AG10803 (cell line): ENCODE data around the gene CDC14B.
A peak's percentile ranks its signal among the peaks of the same experiment; 100 is the strongest.

Experiments used
- DNase-seq: peaks from one replicate; pipeline ENCODE4 v3.0.0; 2010; ENCODE audit warnings: low read depth
- H3K4me3 ChIP-seq: 2 replicates; pipeline ENCODE4 v1.5.1; 2011; ENCODE audit warnings: mild to moderate bottlenecking, low read length, control low read depth
- CTCF ChIP-seq: conservative IDR thresholded peaks from 2 replicates; pipeline ENCODE4 v1.5.1; 2011; ENCODE audit warnings: mild to moderate bottlenecking, low read length, control low read depth, inconsistent platforms

The CDC14B gene

DNA sequence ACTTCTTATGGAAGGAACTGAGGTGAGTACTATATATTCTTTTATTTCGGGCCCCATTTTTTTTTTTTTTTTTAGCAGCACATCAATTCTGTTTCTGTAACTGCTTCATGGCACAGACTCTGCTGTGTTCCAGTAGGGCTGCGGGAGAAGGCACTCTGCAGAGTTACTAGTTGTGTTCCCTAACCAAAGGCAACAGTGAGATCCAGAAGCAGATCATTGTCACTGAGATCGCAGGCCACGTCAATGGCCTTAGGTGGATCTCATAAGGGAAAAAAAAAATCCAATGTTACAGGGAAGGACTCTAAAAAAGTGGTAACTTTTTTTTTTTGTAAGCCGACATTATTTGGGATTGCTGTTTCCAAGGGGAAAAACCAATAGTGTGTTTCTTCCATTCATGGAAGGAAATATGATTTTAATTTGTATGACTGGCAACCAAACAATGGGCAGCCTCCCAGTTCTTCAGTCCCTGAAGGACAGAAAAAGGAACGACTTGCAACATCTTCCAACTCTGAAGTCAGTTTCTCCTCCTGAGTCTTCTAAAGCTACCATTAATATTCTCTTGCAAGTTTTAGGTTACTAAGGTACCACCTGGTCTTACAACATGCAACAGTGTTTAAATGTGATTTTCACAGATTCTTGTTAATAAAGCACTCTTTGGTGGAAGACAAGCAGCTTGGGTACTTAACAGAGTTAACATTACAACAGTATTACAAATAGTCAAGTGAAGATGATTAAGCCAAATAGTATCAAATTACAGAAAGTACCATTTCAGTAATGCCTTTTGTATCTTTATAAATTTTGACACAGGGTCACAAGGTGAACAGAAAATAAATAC, 116.9 kb downstream of the CDC14B start:
- no peak for TF ChIP-seq CTCF

DNA sequence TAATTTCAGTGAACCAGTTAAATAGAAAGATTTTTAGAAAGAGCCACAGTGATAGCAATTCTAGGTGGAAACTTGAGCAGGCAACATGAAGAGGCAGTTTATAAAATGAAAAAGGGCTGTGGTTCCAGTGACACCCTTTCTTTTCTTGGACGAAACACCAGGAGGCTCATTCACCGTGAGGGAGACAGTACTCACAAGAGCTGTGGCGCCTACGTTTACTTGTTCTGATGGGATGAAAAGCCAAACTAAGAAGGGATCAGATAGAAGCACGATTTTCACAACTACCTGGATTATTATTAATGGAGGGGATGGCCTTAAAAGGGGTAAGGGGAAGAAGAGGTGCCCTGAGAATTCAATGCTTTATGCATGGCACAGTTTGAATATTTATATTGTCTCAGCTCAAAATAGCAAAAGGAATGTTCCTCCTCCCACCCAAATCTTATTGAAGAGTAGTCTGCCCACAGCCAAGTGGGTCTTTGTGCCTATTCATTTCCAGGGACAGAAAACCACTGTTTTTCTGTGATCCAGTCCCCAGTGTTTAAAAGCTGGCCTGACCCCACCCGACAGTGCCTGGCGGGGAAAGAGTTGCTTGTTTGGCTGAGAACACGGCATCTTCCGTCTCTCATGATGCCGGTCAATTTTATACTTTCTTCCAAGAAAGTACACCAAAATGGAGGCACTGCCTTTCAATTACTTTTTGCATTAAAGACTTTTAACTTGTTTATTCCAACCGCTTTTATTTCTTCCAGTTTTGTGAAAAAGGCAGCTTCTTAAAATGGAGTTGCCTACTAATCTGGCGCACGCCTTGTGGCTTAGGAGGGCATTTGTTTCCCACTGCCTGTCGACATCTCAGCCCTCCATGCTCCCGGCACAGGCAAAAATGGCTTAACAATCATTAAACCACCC, 117.8 kb downstream of the CDC14B start:
- no peak for DNase-seq
- no peak overlapping the region for H3K4me3 ChIP-seq
- no peak for TF ChIP-seq CTCF

More for the DNA sequence above, 116.9 kb downstream of the CDC14B start:
- peak; percentile 61 for DNase-seq
- no peak overlapping the region for H3K4me3 ChIP-seq

DNA sequence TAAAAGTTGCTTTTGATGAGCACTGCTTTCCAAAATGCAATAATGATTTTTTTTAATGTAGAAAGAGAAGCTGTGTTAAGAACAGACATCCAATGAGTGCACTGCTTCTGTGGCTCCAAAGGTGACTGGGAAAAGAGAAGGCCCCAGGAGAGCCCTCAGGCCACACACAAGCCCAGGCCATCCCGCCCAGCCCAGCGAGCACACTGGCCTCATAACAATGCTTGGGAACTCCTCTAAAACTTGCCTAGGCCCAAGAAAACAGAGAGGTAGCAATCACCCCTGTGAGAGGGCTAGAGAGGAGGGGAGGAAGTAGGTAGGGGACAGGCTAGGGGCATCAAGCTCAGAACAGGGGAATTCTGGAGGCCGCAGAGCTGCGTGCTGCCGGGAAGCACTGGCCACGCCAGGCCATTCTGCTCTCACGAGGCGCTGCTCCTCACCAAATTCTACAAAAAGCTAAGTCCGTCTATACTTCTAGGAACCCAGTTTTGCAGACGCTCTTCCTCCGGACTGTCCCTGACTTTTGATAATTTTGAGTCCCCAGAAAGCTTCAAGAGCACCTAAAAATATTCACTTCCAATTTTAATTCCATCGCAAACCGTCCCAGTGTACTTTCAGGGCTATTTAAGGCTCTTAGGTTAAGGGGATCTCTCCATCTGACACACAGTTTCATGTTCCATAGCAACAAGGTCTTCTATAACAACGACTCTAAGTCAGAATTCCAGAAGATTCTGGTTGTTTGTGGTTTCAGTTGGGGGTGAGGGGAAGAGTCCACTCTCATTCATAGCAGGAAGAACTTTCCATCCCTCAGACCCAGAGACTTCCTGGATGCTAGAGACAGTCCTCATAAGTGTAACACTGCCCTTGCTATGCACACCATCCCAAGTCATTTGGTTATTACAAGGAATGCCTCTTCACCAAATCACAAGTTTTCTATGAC, 118.7 kb downstream of the CDC14B start:
- peak; percentile 66 for DNase-seq
- TF ChIP-seq CTCF, result no peak
- H3K4me3 ChIP-seq, result no peak overlapping the region

DNA sequence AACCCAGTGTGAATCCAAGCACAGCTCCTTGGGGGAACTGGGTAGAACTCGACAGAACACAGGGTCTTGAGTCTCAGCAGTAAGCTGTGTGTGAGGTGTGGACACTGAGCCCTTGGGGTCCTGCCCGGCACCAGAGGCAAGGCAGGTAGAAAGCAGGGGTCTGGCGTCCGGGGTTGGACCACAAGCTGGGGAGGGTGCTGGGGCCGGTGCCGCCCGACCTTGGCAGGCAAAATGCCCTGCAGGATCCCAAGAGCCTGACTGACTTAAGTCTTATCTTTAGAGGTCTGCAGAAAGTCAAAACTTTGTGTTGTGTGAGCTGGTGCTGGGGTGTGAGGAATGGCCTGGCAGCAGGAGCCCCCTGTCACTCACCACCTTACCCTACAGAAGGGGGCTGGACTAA, 120.4 kb downstream of the CDC14B start:
- DNase-seq, result no peak
- no peak for TF ChIP-seq CTCF
- H3K4me3 ChIP-seq, result no peak overlapping the region

- no peak overlapping the region for H3K4me3 ChIP-seq
- TF ChIP-seq CTCF, result no peak
- DNase-seq, result no peak
Observed at GRCh38 chr9:96498796-96499195, 120.8 kb downstream of the CDC14B start.

DNA sequence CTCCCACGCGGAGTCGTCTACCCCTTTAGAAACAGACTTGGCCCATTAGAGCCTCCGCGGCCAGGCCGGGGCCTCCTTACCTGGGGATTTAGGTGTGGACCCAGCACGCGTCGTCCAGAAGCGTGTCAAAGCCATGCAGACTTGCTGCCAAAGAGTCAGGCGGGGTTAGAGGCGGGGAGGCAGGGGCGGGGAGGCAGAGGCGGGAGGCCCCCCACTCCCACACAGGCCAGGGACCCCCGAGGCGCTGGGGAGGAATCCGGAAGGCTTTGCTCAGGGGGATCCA, 122.6 kb downstream of the CDC14B start:
- no peak for DNase-seq
- H3K4me3 ChIP-seq, result no peak overlapping the region
- TF ChIP-seq CTCF, result no peak
